HEK293 (cell line): Measurements from ENCODE around the gene KANK2.

Source experiments
- GLI4 ChIP-seq: fragments of 450-650 bp; formaldehyde crosslinking; IDR thresholded peaks from 2 replicates; pipeline ENCODE4 v1.5.1; 2016; ENCODE audit warnings: missing biosample characterization, missing genetic modification characterization
- HOXD13 ChIP-seq: sonication (generic); formaldehyde crosslinking; IDR thresholded peaks from 2 replicates; pipeline ENCODE4 v1.8.0; 2022; ENCODE audit warnings: missing genetic modification reagents, borderline replicate concordance
- IKZF3 ChIP-seq: fragments of 450-650 bp; IDR thresholded peaks from 2 replicates; pipeline ENCODE4 v1.5.0; 2018; ENCODE audit warnings: missing biosample characterization, mild to moderate bottlenecking, missing genetic modification characterization, moderate library complexity
- KLF16 ChIP-seq: fragments of 450-650 bp; formaldehyde crosslinking; IDR thresholded peaks from 2 replicates; pipeline ENCODE4 v1.5.1; 2017; ENCODE audit warnings: missing biosample characterization, missing genetic modification characterization
- OVOL3 ChIP-seq: fragments of 450-650 bp; formaldehyde crosslinking; IDR thresholded peaks from 2 replicates; pipeline ENCODE4 v1.5.1; 2016; ENCODE audit warnings: missing biosample characterization, missing genetic modification characterization
- RBAK ChIP-seq: fragments of 450-650 bp; formaldehyde crosslinking; IDR thresholded peaks from 2 replicates; pipeline ENCODE4 v1.5.1; 2016; ENCODE audit warnings: missing biosample characterization, missing genetic modification characterization
- YY2 ChIP-seq: fragments of 450-650 bp; formaldehyde crosslinking; IDR thresholded peaks from 2 replicates; pipeline ENCODE4 v1.5.1; 2016; ENCODE audit warnings: missing biosample characterization, missing genetic modification characterization
- ZBTB11 ChIP-seq: fragments of 450-650 bp; formaldehyde crosslinking; conservative IDR thresholded peaks from 2 replicates; pipeline ENCODE4 v1.5.1; 2016; ENCODE audit warnings: low read depth, missing biosample characterization, missing genetic modification characterization
- ZBTB44 ChIP-seq: fragments of 450-650 bp; IDR thresholded peaks from 2 replicates; pipeline ENCODE4 v1.5.1; 2018; ENCODE audit warnings: missing biosample characterization, mild to moderate bottlenecking, missing genetic modification characterization
- ZFP37 ChIP-seq: fragments of 450-650 bp; formaldehyde crosslinking; IDR thresholded peaks from 2 replicates; pipeline ENCODE4 v1.5.1; 2016; ENCODE audit warnings: missing biosample characterization, missing genetic modification characterization
- ZNF121 ChIP-seq: fragments of 450-650 bp; formaldehyde crosslinking; IDR thresholded peaks from 2 replicates; pipeline ENCODE4 v1.5.1; 2016; ENCODE audit warnings: missing biosample characterization, missing genetic modification characterization
- ZNF239 ChIP-seq: fragments of 450-650 bp; formaldehyde crosslinking; IDR thresholded peaks from 2 replicates; pipeline ENCODE4 v1.5.1; 2016; ENCODE audit warnings: missing biosample characterization, missing genetic modification characterization
- ZNF280C ChIP-seq: fragments of 450-650 bp; formaldehyde crosslinking; IDR thresholded peaks from 2 replicates; pipeline ENCODE4 v1.5.1; 2016; ENCODE audit warnings: missing biosample characterization, missing genetic modification characterization
- ZNF302 ChIP-seq: fragments of 450-650 bp; formaldehyde crosslinking; IDR thresholded peaks from 2 replicates; pipeline ENCODE4 v1.5.1; 2016; ENCODE audit warnings: missing biosample characterization, missing genetic modification characterization, low read depth
- ZNF433 ChIP-seq: fragments of 450-650 bp; formaldehyde crosslinking; IDR thresholded peaks from 2 replicates; pipeline ENCODE4 v1.5.1; 2016; ENCODE audit warnings: missing biosample characterization, missing genetic modification characterization, low read depth
- ZNF548 ChIP-seq: fragments of 450-650 bp; formaldehyde crosslinking; IDR thresholded peaks from 2 replicates; pipeline ENCODE4 v1.5.1; 2016; ENCODE audit warnings: missing biosample characterization, missing genetic modification characterization
- ZNF621 ChIP-seq: fragments of 450-650 bp; formaldehyde crosslinking; IDR thresholded peaks from 2 replicates; pipeline ENCODE4 v1.5.1; 2017; ENCODE audit warnings: missing biosample characterization, missing genetic modification characterization
- ZNF707 ChIP-seq: fragments of 450-650 bp; formaldehyde crosslinking; IDR thresholded peaks from 2 replicates; pipeline ENCODE4 v1.5.1; 2016; ENCODE audit warnings: missing biosample characterization, missing genetic modification characterization
- ZNF768 ChIP-seq: fragments of 450-650 bp; formaldehyde crosslinking; IDR thresholded peaks from 2 replicates; pipeline ENCODE4 v1.5.1; 2018; ENCODE audit warnings: missing biosample characterization, mild to moderate bottlenecking, missing genetic modification characterization
- ZNF791 ChIP-seq: fragments of 450-650 bp; formaldehyde crosslinking; IDR thresholded peaks from 2 replicates; pipeline ENCODE4 v1.5.1; 2016; ENCODE audit warnings: missing biosample characterization, missing genetic modification characterization
- ZNF837 ChIP-seq: fragments of 450-650 bp; formaldehyde crosslinking; IDR thresholded peaks from 2 replicates; pipeline ENCODE4 v1.5.1; 2016; ENCODE audit warnings: missing biosample characterization, missing genetic modification characterization
- ZSCAN30 ChIP-seq: fragments of 450-650 bp; IDR thresholded peaks from 2 replicates; pipeline ENCODE4 v1.5.1; 2018; ENCODE audit warnings: missing biosample characterization, mild to moderate bottlenecking, missing genetic modification characterization, moderate library complexity
- ZSCAN5A ChIP-seq: fragments of 450-650 bp; formaldehyde crosslinking; IDR thresholded peaks from 2 replicates; pipeline ENCODE4 v1.5.1; 2016; ENCODE audit warnings: missing biosample characterization, missing genetic modification characterization
- TF ChIP-seq, protein P1 (sequence below): fragments of 450-650 bp; formaldehyde crosslinking; IDR thresholded peaks from 2 replicates; pipeline ENCODE4 v1.5.1; 2016; ENCODE audit warnings: missing biosample characterization, missing genetic modification characterization, low read depth
- TF ChIP-seq, protein P2 (sequence below): fragments of 450-650 bp; formaldehyde crosslinking; IDR thresholded peaks from 2 replicates; pipeline ENCODE4 v1.5.1; 2016; ENCODE audit warnings: missing biosample characterization, missing genetic modification characterization
- TF ChIP-seq, protein P3 (sequence below): IDR thresholded peaks from 2 replicates; pipeline ENCODE4 v1.6.1; 2011; ENCODE audit warnings: mild to moderate bottlenecking, low read depth, low read length, borderline replicate concordance

The KANK2 gene

GRCh38 chr19:11142528-11143171, 54.7 kb downstream of the KANK2 start (continued):
- TF ChIP-seq, protein P1, sequence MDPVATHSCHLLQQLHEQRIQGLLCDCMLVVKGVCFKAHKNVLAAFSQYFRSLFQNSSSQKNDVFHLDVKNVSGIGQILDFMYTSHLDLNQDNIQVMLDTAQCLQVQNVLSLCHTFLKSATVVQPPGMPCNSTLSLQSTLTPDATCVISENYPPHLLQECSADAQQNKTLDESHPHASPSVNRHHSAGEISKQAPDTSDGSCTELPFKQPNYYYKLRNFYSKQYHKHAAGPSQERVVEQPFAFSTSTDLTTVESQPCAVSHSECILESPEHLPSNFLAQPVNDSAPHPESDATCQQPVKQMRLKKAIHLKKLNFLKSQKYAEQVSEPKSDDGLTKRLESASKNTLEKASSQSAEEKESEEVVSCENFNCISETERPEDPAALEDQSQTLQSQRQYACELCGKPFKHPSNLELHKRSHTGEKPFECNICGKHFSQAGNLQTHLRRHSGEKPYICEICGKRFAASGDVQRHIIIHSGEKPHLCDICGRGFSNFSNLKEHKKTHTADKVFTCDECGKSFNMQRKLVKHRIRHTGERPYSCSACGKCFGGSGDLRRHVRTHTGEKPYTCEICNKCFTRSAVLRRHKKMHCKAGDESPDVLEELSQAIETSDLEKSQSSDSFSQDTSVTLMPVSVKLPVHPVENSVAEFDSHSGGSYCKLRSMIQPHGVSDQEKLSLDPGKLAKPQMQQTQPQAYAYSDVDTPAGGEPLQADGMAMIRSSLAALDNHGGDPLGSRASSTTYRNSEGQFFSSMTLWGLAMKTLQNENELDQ (tag by site-specific recombination) = no peak
- TF ChIP-seq ZSCAN30 (tag by site-specific recombination) (no peak), ZNF791 (tag by site-specific recombination) (no peak), ZFP37 (tag by site-specific recombination) (0 out of 2 replicates have a peak, but pooled peaks have one; percentile 69), GLI4 (tag by site-specific recombination) (no peak), ZNF837 (tag by site-specific recombination) (no peak), OVOL3 (tag by site-specific recombination) (no peak), ZNF302 (no peak), ZNF121 (tag by site-specific recombination) (no peak), ZNF280C (tag by site-specific recombination) (no peak), IKZF3 (no peak), ZBTB44 (tag by site-specific recombination) (no peak), ZNF239 (tag by site-specific recombination) (no peak), ZNF768 (no peak), YY2 (tag by site-specific recombination) (no peak), HOXD13 (CRISPR knock-in tag) (no peak), ZSCAN5A (tag by site-specific recombination) (no peak), KLF16 (tag by site-specific recombination) (0 out of 2 replicates have a peak, but pooled peaks have one; percentile 51), ZNF707 (tag by site-specific recombination) (no peak), ZBTB11 (tag by site-specific recombination) (no peak), RBAK (no peak), ZNF621 (tag by site-specific recombination) (no peak), ZNF548 (no peak), ZNF433 (no peak)
- TF ChIP-seq, protein P2, sequence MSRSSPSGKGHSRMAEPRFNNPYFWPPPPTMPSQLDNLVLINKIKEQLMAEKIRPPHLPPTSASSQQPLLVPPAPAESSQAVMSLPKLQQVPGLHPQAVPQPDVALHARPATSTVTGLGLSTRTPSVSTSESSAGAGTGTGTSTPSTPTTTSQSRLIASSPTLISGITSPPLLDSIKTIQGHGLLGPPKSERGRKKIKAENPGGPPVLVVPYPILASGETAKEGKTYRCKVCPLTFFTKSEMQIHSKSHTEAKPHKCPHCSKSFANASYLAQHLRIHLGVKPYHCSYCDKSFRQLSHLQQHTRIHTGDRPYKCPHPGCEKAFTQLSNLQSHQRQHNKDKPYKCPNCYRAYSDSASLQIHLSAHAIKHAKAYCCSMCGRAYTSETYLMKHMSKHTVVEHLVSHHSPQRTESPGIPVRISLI = no peak
- TF ChIP-seq, protein P3, sequence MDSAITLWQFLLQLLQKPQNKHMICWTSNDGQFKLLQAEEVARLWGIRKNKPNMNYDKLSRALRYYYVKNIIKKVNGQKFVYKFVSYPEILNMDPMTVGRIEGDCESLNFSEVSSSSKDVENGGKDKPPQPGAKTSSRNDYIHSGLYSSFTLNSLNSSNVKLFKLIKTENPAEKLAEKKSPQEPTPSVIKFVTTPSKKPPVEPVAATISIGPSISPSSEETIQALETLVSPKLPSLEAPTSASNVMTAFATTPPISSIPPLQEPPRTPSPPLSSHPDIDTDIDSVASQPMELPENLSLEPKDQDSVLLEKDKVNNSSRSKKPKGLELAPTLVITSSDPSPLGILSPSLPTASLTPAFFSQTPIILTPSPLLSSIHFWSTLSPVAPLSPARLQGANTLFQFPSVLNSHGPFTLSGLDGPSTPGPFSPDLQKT = no peak
